Measurements from ENCODE around the gene TAS2R40. TPM values are rescaled to one million over a fixed set of nuclear protein-coding genes. Genes with fewer than 3 reads are reported as not detected.

Gene TAS2R40
- total RNA-seq, 1 experiment from 2014 or later: not detected

DNA sequence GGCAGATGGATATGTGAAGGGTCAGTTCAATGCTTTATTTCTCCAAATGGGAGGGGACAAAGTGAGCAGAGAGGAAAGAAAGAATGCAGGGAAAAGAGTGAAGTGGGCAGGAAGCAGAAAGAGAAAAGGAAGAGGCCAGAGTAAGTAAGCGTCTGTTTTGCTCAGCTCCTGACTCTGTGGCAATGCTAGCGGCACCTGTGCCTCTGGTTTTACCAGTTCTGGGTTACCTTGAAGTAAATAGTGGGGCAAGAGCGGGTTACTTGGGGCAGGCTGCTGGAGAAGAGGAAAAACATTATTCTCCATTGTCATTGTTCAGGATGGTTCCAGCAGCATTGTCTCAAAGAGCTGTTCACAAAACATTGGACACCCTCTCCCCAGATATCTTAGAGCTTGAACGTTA is 1.9 kb downstream of the TAS2R40 start:
- peak; percentile 22 for DNase-seq (ENCODE audit: low spot score)

DNA sequence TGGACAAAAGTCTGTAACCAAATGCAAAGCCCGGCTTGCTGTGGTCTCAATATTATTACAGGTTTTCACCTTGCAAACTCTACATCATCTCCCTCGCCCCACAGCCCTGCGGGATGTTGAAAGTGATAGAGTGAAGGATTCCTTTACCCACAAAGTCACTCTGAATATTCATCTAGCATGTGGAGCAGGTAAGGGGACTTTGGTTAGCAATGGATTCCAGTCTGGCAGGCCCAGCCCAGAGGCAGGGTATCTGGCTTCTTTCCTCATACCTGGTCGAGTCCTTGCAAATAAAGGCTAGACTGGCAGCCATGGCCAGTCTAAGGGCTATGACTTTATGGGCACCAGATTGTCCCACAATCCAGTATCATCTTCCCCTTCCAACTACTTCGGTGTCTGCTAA is 3.2 kb downstream of the TAS2R40 start:
- no peak for DNase-seq (ENCODE audit: low spot score)

DNA sequence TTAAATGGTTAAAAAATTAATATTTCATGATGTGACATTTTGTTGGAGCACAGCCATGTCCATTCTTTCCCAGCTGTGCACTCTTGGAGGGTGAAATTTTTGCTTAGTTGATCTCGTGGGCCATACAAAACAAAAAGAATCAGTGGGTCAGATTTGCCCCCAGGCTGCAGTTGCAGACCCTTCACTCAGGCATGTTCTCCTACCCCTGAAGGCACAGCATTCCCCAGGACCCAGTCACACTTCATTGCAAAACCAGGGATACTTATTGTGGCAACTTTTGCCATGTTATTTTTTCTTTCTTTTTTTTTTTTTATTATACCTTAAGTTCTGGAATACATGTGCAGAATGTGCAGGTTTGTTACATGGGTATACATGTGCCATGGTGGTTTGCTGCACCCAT is 6.0 kb downstream of the TAS2R40 start:
- DNase-seq (ENCODE audit: low spot score): no peak

DNA sequence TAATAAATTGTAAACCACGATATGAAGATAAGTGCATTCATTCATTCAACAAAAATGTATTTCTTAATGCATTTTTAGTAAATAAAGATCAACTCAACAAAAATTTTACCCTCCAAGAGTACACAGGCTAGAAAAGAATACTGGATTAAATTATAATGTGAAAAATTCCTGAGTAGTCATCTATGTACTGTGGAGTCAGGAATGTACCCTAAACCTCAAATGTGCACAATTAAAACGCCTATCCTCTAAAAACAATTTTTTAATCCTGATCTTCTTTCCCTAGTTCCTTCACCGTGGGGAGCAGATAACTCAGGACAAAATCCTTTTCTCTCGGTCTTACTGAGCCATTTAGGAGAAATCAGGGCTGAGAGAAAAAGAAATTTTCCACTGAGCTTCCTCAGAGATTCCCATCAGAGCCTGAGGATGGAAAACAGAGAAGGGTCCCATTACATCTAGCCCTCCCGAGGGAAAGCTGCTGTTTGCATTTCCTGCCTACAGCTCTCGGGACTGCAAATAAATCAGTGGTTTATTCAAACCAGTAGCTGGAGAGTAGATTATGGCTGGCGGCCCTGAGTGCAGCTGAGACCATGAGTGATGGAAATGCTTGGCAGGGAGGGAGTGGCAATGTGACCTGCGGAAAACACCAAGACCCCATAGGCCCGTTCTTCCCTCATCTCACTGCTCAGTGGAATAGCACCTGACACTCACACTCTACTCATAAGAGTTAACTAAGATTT is 7.4 kb downstream of the TAS2R40 start:
- DNase-seq (ENCODE audit: low spot score): no peak

DNA sequence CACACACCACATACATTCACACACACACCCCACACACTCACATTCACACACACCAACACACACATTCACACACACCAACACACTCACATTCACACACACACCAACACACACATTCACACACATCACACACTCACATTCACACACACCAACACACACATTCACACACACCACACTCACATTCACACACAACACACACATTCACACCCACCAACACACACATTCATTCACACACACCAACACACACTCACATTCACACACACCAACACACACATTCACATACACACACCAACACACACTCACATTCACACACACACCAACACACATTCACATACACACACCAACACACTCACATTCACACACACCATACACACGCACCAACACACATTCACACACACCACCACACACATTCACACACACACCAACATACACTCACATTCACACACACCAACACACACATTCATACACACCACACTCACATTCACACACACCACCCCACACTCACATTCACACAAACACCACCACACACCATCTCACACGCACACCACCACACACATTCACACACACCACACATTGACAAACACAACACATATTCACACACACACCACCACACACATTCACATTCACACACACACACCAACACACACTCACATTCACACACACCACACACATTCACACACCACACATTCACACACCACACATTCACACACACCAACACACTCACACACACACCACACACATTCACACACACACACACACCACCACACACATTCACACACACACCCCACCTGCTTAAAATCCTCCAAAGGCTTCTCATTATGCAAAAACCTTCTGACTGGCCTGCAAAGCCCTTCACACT is 9.0 kb downstream of the TAS2R40 start:
- DNase-seq (ENCODE audit: low spot score): no peak

DNA sequence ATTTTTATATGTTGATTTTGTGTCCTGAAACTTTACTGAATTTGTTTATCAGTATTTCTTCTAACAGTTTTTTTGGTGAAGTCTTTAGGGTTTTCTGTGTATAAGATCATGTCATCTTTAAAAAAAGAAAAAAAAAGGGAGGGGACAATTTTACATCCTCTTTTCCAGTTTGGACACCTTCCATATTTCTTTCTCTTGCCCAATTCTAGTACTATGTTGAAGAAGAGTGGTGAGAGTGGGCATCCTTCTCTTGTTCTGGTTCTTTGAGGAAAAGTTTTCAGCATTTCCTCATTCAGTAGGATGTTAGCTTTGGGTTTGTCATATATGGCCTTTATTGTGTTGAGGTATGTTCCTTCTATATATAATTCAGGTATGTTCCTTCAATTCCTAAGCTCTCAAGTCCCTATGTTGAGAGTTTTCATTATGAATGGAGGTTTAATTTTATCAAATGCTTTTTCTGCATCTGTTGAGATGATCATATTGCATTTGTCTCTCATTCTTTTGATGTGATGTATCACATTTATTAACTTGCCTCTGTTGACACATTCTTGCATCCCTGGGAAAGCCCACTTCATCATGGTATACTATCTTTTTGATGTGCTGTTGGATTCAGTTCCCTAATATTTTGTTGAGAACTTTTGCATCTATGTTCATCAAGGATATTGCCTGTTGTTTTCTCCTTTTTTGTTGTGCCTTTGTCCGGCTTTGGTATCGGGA is 12.1 kb downstream of the TAS2R40 start:
- no peak for DNase-seq (ENCODE audit: low spot score)

DNA sequence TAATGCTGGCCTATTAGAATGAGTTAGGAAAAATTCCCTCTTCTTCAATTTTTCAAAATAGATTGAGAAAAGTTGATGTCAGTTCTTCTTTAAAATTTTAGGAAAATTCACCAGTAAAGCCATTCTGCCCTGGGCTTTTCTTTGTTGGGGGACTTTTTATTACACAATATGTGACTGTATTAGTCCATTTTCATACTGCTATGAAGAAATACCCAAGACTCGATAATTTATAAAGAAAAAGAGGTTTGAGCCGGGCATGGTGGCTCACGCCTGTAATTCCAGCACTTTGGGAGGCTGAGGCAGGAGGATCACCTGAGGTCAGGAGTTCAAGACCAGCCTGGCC is 12.7 kb downstream of the TAS2R40 start:
- no peak for DNase-seq (ENCODE audit: low spot score)

DNA sequence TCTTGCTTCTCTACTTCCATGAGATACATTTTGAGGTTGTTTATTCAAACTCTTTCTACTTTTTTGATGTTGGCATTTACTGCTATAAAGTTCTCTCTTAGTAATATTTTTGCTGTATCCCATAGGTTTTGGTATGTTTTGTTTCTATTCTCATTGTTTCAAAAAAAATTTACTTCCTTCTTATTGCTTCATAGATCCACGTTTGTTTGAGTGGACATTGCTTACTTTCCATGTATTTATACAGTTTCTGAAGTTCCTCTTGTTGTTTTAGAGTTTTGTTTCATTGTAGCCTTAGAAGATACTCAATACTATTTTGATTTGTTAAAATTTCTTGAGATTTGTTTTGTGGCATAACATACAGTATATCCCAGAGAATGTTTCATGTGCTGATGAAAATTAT is 13.7 kb downstream of the TAS2R40 start:
- no peak for DNase-seq (ENCODE audit: low spot score)

DNA sequence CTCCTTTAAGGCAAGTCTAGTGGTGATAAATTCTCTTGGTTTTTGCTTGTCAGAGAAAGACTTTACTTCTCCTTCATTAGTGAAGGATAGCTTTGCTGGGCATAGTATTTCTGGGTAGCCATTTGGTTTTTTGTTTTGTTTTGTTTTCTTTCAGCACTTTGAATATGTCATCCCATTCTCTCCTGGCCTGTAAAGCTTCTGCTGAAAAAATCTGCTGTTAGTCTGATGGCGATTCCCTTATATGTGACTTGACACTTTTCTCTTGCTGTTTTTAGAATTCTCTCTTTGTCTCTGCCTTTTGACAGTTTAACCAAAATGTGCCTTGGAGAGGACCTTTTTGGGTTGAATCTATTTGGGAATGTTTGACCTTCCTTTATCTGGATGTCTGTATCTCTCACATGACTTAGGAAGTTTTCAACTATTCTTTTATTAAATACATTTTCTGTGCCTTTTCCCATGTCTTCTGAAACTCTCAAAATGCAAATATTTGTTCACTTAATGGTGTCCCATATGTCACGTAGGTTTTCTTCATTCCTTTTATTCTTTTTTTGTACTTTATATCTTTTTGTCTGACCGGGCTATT is 14.7 kb downstream of the TAS2R40 start:
- no peak for DNase-seq (ENCODE audit: low spot score)

DNA sequence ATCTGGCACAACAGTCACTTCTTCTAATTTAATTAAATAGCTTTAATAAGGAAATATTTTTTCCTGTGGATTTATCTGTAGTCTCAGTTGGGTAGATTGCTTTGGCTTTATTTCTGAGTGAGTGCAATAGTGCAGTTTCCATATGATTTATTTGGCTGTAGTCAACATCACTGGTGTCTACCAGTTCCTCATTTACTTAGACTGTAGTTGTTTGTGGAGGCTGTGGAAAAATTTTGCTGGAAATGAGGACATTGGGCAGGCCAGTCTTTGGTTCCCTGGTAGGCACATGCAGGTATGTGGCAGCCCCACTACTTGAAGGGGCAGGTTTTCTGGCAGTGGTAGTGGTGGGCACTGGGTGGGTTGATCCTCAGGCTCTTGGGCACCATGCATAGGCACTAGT is 15.5 kb downstream of the TAS2R40 start:
- no peak for DNase-seq (ENCODE audit: low spot score)

DNA sequence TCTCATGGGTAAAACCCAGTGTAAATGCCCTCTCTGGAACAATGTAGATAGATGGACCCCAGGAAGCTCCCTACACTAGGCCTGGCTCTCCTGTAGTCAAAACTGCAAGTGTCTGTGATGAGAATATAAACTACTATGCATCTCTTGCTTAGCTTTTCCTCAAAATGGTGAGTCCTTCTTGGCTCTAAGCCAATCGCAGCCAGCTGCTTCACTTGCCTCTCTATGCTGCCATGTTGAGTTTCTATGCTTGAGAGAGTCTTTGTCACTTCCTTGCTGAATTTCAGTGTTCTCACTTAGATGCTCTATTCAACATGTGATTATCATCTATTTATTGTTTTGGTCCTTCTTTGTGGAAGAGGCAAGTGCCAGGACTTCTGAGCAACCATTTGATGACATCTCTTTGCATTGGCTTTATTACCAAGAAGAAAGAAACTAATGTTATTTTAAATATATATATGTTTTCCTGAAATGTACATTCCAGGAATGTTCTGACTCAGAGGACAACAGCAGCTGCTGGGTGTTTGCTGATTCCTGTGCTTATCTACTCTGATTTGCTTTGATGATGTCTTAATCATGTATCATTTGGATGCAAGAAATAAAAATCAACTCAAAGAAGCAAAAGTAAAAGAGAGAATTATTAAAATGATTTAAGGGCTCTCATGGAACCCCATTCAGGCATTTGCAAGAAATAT is 16.6 kb downstream of the TAS2R40 start:
- no peak for DNase-seq (ENCODE audit: low spot score)

DNA sequence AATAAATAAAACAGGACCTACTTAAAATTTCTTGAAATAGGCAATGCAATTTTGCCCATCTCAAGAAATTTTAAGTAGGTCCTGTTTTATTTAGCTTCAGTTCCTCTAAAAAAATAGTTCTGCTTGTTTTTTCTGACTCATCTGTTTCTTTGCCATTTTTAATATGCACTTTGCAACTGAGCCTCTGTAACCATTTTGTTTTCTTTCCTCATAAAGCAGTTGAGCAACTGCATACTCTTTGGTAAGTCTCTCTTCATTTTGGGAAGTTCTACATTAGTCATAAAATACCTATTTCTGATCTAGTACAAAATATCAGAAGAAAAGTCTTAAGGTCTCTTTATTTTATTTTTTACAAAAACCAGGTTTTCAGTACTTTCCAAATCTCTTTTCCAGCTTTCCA is 18.0 kb downstream of the TAS2R40 start:
- no peak for DNase-seq (ENCODE audit: low spot score)

DNA sequence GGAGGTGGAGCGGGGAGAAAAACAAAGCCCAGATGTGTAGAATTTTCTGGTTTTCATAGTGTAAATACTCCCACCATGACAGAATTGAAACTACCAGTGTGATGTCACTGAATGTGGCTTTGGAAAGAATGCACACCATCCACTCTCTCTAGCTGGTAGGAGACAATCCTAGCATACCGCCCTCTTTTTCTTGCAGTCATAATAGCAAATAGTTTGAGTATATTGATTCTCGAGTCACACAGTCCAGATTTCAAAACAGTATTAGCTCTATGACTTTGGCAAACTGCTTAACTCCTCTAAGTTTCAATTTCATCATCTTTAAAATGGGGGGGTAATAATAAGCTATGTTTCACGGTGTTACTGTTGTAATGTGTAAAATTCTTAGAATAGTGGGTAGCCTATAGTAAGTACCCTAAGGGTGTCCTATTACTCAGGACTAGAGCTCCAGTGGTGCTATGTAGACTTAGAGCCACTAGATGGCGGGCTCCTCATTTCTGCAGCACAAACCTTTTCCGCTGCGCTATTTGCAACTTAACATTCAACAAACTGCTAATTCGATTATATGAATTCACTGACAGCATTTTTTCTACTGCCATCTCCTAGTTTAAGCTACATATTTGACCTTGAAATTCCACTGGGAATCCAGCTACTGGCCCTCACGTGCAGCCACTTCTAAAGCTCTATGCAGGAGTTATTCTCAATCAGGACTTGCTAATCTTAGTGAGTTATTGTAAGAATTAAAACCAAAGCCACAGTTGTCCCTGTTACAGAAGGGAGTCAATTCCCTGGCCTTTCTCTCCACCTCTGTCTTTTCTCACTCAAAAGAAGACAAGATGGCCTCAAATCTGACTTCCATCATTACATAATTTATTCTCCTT is 18.7 kb downstream of the TAS2R40 start:
- peak; percentile 92 for DNase-seq (ENCODE audit: low spot score)

DNA sequence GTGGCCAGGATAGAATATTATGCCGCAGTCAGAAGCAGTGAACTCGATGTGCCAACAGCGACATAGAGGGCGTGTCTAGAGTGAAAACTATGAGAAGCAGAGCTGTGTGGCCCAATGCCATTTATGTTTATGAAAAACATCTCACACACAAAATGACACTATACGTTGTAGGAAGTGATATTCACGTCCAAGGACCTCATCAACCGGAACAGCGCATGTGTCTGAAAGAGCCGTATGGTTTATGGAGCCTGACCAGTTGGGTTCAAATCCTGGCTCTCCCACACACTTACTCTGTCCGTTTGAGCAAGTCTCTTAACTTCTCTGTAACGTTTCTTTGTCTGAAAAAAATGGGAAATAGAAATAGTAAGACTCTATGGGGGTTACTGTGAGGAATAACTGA is 20.5 kb downstream of the TAS2R40 start:
- no peak for DNase-seq (ENCODE audit: low spot score)

DNA sequence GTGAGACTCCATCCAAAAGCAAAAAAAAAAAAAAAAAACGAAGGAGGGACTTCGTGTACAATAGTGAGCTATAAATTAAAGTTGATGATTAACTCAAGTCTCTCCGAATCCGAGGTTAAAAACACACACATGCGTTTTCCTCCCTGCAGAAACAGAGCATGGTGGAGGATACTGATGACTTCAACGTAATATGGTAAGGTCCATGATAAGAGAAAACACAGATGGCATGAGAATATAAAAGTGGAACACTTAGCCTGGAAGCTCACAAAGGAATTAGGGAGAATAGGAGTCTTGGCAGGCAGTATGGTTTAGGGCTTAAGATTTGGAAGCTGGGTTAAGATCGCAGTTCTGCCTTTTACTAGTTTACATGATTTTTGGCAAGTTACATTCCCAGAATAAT is 21.3 kb downstream of the TAS2R40 start:
- peak; percentile 50 for DNase-seq (ENCODE audit: low spot score)

DNA sequence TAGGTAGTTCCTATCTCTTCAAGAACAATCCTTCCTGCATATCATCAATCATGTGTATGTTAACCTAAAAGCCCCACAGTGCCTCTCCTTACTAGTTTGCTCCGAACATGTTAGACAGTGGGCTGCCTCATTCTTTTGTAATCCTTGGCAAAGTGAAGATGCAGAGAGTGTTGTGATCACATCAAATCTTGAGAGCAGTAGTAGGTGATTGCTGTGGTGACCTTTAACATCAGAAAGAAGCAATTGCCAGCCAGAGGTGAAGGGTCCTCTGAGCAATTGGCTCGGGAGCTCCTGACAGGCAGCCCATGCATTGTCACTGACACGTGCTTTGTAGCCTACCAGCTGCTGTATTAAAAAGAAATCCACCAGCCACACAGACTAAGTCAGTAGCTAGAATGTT is 21.8 kb downstream of the TAS2R40 start:
- DNase-seq (ENCODE audit: low spot score): no peak

DNA sequence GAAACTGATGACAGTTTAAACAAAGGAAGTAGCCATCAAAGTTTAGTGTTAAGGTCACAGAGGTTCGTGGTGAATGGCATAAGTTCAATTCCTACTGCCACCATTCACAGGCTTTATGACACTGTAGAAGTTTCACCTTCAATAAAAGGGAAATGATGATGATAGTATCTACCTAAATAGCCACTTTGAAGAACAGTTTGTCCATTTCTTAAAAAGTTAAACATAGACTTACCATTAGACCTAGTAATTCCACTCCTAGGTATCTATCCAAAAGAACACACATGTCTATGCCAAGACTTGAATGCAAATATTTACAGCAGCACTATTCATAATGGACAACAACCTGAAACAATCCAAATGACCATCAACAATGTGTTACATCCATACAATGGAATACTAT is 22.5 kb downstream of the TAS2R40 start:
- DNase-seq (ENCODE audit: low spot score): peak; percentile 17

DNA sequence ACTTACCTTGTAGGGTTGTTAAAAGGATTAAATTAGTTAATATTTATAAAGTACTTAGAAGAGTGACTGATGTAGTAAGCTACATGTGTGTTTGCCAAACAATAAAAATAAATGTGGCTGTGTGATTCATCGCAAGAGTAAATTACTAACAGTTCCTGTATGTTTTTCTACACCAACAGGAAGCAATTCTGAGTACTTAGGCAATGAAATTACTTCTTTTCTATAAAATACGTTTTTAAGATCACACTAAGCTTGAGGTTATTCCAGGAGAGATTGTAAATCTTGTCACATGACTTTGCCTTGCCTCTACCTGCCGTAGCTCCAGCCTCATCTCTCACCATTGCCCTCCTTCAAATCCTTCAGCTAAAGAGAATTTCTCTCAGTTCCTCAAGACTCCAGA is 23.3 kb downstream of the TAS2R40 start:
- peak; percentile 75 for DNase-seq (ENCODE audit: low spot score)

DNA sequence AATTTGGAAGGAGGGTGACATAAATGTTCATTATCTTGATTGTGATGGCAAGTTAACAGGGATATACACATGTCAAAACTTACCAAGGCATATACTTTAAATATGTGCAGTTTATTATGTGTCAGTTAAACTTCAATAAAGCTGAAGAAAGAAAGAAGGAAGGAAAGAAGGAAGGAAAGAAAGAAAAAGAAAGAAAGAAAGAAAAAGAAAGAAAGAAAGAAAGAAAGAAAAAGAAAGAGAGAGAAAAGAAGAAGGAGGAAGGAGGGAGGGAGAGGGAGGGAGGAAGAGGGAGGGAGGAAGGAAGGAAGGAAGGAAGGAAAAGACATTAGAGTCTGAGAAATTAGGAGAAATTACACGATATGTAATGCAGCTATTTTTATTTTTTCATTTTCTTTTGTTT is 25.5 kb downstream of the TAS2R40 start:
- DNase-seq (ENCODE audit: low spot score): no peak

DNA sequence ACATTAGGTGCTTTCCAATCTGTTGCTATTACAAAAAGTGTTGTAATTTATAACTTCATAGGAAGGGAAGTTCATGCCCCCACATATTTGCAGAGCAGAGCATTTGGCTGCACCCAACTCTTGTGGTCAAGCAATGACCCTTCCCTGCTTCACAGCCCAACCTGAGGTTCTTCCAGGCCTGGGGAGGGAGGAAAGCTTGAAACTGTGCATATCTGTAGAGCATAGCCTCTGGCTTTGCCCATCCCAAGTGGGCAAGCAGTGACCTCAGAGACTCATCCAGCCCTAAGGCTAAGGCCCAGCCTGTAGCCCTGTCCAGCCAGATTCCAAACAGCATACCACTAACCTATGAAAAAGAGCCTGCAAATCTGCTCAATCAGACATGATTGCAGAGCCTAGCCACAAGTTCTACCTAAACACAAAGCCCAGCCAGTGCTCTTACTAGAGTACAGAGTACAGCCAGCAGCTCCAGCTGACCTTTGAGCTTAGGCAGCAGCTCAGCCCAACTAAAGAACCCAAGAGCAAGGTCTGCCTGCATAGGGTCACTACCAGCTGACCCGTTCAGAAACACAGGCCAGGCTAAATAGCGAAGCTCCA is 27.0 kb downstream of the TAS2R40 start:
- peak; percentile 72 for DNase-seq (ENCODE audit: low spot score)

All from HT-29 (cell line).